Chondrocyte (in vitro differentiated cells): ENCODE data around the gene KCNJ14. TPM values are rescaled to one million over a fixed set of nuclear protein-coding genes. Genes with fewer than 3 reads are reported as not detected.

ENCODE experiments used
- DNase-seq: peaks from one replicate; pipeline ENCODE4 v3.0.0; 2021; ENCODE audit warnings: mixed read lengths, low spot score
- H3K27ac Mint-ChIP-seq: one replicate; pipeline ENCODE4 v1.8.0; 2021; ENCODE audit warnings: mild to moderate bottlenecking, moderate library complexity, mixed read lengths; ENCODE audit not compliant: unreplicated experiment
- H3K27me3 Mint-ChIP-seq: 2 replicates; pipeline ENCODE4 v1.8.0; 2021; ENCODE audit warnings: low read depth, mixed read lengths
- H3K36me3 Mint-ChIP-seq: 2 replicates; pipeline ENCODE4 v1.8.0; 2021; ENCODE audit warnings: low read depth, mixed read lengths
- H3K4me1 Mint-ChIP-seq: 2 replicates; pipeline ENCODE4 v1.8.0; 2021; ENCODE audit warnings: low read depth, mild to moderate bottlenecking, mixed read lengths
- H3K4me3 Mint-ChIP-seq: one replicate; pipeline ENCODE4 v1.8.0; 2021; ENCODE audit warnings: mild to moderate bottlenecking, moderate library complexity, mixed read lengths; ENCODE audit not compliant: unreplicated experiment
- H3K9me3 Mint-ChIP-seq: 2 replicates; pipeline ENCODE4 v1.8.0; 2021; ENCODE audit warnings: low read depth, mixed read lengths
- CTCF ChIP-seq: fragments of 200-600 bp; sonication (generic); IDR thresholded peaks from 2 replicates; pipeline ENCODE4 v1.5.0; 2021; ENCODE audit warnings: antibody characterized with exemption, mild to moderate bottlenecking, moderate library complexity
- total RNA-seq: library from RNA; stranded (reverse); gene quantifications from 3 replicates; pipeline ENCODE4 v1.2.1, GENCODE V29; 2021

Gene KCNJ14
- total RNA-seq, 1 donor from 2014 or later: 0.95 TPM

DNA sequence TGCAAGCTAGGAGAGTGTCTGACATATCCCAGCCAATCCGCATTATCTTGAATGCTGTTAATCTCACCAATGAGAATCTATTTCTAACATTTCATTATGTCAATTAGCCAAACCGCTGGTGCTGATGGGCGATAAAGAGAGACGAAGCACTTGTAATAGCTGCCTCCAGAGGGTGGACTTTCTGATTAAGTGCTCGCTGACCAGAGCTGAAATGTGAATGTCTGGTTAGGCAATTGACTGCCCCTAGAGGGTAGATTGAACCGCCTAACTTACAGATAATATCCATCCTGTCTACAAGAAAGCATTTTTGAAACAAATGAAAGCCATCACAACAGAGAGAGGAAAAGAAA, 10.1 kb upstream of the KCNJ14 start:
- Mint-ChIP-seq H3K4me1 (peaks cover 23% of the 10 kb centered on the region), H3K9me3 (no peaks in the 10 kb centered on the region), H3K27ac (peak overlapping the region; percentile 98), H3K27me3 (no peaks in the 10 kb centered on the region), H3K4me3 (peak overlapping the region; percentile 86), H3K36me3 (peaks cover 8% of the 10 kb centered on the region)
- DNase-seq: no peak
- TF ChIP-seq CTCF: peak; percentile 86

GRCh38 chr19:48445606-48446481, 9.5 kb upstream of the KCNJ14 start, which contains the start of gene GRWD1:
Gene GRWD1 (plus strand): TSS chr19:48445983. CDS start chr19:48446006, 23 bp downstream.
- DNase-seq: no peak
- Mint-ChIP-seq H3K27ac (peak within 1 kb of the TSS; percentile 98), H3K36me3 (peaks cover 8% of the 10 kb centered on the region), H3K27me3 (no peaks in the 10 kb centered on the region), H3K9me3 (no peaks in the 10 kb centered on the region), H3K4me3 (peak within 1 kb of the TSS; percentile 86), H3K4me1 (peaks cover 23% of the 10 kb centered on the region)
- peak; percentile 29 for TF ChIP-seq CTCF

DNA sequence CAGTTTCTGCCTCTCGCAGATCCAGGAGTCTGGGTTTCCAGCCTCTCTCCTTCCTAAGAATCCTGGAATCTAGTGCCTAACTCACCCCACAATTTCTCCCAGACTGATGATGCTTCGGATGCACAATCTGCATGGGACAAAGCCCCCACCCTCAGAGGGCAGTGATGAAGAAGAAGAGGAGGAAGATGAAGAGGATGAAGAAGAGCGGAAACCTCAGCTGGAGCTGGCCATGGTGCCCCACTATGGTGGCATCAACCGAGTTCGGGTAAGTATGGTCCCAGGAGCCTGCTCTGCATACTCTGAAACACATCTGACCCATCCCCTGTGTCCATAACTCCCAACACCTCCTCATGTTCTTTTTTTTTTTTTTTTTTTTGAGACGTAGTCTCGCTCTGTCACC, 8.8 kb upstream of the KCNJ14 start:
- Mint-ChIP-seq H3K4me1 (peaks cover 23% of the 10 kb centered on the region), H3K9me3 (no peaks in the 10 kb centered on the region), H3K4me3 (peak overlapping the region; percentile 86), H3K27ac (peak overlapping the region; percentile 98), H3K27me3 (no peaks in the 10 kb centered on the region), H3K36me3 (peaks cover 11% of the 10 kb centered on the region)
- DNase-seq: no peak
- TF ChIP-seq CTCF: no peak

- no peak for TF ChIP-seq CTCF
- Mint-ChIP-seq H3K36me3 (peaks cover 13% of the 10 kb centered on the region), H3K9me3 (no peaks in the 10 kb centered on the region), H3K27ac (no peak overlapping the region), H3K4me1 (peaks cover 23% of the 10 kb centered on the region), H3K27me3 (no peaks in the 10 kb centered on the region), H3K4me3 (no peak overlapping the region)
- DNase-seq: no peak
These were observed 6.8 kb upstream of the KCNJ14 start for GRCh38 chr19:48448563-48448962.

GRCh38 chr19:48450441-48450840, 4.9 kb upstream of the KCNJ14 start:
- Mint-ChIP-seq H3K27me3 (no peaks in the 10 kb centered on the region), H3K9me3 (no peaks in the 10 kb centered on the region), H3K27ac (no peak overlapping the region), H3K36me3 (peaks cover 22% of the 10 kb centered on the region), H3K4me3 (no peak overlapping the region), H3K4me1 (peaks cover 10% of the 10 kb centered on the region)
- DNase-seq: no peak
- TF ChIP-seq CTCF: no peak
